Pons (tissue), 1 donor: ENCODE results near the gene OR6S1.

Experiments used
- DNase-seq: peaks from one replicate; pipeline ENCODE4 v3.0.0-alpha.2; 2016; ENCODE audit warnings: low spot score

Gene OR6S1, protein sequence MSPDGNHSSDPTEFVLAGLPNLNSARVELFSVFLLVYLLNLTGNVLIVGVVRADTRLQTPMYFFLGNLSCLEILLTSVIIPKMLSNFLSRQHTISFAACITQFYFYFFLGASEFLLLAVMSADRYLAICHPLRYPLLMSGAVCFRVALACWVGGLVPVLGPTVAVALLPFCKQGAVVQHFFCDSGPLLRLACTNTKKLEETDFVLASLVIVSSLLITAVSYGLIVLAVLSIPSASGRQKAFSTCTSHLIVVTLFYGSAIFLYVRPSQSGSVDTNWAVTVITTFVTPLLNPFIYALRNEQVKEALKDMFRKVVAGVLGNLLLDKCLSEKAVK

DNA sequence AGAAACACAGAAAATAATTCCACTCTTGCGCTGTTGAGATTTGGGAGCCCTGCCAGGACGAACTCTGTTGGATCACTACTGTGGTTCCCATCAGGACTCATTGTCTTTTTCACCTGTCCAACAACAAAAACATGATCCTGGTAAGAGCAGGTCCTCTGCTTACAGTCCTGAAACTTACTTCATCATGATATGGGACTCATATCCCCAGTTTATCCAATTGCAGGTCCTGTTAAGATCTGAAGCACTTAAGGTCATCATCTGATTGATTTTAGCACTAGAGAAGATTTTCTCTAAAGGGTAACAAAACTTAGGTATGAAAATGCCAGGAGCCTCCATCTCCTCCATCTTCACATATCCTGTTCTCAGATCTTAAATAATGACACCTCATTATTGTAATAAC lies at the start of gene OR6S1:
Gene OR6S1, minus strand, starts transcription at position 101 of the 400 bp plus-strand sequence. Its CDS starts 0 bp downstream, at position 101.
- no peak for DNase-seq

DNA sequence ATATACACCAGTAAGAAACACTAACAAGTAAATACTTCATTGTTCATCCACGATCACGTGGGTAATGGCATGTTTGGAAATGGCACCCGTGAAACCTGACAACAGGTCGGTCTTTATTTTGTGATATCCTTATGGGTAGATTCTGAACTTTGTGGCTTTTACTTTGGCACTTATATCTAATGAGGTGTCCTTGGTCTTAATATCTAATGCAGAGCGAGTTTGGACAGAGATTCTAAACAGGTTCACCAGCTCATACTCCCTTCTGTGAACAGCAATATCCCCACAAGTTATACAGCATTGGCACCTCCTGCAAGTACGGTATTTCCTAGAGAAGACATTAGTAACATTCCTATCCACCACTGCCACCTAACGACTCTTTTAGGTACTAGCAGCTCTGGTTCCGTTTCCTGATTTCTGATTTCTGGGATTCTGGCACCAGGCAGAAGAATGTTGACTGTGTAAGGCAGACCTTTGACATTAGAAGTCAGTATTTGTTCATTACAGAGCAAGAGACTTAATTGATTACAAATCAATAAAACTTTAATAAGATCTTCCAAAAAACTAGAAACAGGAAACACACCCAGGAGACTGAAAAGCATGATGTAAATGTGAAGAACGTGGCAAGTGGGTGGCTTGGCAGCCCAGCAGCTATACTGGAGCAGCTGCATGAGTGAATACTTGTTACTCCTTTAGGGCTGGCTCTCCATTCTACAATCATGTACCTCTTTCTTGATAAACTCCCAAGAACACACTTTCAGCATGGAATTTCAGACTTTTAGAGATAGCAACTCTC lies 49.6 kb upstream of the OR6S1 start:
- peak; percentile 90 for DNase-seq

DNA sequence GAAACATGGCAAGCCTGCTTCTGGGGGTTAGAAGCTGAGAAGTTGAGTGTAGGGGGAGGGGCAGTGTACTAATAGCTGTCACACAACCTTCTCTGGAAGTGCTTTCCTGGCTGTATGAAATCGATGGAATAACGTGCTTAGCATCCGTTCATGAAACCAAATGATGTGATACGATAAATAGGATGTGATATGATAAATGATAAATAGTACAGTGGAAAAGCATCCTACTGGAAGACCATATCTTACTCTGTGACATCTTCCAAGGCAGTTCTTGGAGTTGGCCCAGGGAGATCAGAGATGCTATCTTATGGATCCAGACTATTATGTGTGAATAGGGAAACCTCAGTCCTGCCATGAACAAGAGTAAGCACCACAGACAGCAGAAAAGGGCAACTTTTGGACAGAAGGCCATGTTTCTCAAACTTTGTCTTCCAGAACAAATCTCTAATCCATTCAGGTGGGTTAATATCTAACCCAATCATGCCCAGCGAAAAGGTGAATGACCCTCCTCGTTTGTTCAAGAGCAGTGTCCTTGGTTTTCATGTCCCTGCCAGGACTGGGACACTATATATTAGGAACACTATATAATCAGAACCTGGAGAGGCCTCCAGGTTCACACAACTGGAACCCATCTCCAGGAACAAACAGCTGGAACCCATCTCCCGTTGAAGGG lies 46.8 kb upstream of the OR6S1 start, which contains the start of gene ANG:
Gene ANG, plus strand, starts transcription at position 598 of the 673 bp plus-strand sequence. CDS start 4,801 bp downstream, outside the sequence.
- no peak for DNase-seq

DNA sequence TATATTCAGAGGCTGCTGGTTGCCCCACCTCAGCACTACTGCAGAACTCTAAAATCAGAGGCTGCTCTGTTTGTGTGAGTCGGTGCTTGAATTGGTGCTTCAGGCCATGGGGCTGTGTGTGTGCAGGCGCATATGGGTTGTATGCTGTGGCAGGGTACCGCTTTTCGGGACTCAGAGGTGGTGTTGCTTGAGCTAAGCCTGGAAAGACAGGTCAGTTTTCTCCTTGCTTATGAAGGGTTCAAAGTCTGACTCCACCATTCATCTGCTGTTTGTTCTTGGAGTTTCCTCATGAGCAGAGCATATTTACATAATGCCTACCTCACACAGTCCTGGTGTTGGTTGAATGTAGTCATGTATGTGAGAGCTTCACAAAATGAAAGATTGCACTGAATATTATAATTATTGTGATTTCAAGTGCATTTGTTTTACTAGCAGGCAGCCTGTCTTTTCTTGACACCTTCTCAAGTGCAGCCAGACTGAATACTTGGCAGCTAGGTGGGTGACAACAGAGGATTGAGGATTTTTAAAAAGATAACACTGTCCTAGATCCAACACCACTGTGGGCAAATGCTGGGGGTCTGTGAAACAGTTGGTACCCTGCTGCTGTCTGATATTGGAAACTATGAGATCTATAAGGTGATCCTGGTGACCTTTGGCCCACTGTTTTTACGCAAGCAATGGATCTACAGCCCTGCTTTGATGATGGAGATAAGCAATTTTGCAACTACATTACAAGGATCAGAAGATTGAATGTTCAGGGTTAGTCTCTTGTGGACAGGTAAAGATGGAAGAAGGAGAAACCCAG lies 46.1 kb upstream of the OR6S1 start:
- no peak for DNase-seq

DNA sequence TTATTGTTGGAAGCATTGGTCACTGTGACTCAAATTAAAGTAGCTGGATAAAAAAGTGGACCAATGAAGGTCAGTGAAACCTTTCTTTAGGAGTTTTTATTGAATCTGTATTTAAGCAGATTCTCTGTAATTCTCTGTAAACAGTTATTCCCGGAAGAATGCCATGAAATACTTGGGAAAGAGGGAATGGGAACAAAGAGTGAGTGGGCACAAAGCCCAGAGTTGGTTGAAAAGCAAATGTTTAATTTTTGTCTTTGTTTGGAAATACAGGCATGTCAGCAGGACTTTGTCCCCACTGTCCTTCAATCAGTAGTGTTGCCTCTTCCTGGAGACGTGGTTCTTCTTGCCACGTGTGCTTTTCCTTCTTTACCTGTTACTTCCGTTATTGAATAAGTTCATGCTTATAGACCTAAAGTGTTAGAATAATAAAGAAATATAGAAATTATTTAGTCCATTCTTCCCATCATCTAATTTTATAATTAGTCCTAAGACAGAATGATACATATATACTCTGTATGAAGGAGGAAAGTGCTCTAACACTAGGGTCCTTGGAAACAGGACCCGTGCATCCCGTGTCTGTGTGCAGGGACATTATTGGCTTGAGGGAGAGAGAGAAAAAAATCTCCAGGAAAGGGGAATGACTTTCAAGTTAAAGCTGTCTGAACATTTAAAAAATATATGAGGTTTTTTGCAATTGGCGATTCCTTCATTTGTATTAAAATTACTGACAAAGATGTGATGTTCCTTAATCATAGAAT lies 45.1 kb upstream of the OR6S1 start:
- no peak for DNase-seq

DNA sequence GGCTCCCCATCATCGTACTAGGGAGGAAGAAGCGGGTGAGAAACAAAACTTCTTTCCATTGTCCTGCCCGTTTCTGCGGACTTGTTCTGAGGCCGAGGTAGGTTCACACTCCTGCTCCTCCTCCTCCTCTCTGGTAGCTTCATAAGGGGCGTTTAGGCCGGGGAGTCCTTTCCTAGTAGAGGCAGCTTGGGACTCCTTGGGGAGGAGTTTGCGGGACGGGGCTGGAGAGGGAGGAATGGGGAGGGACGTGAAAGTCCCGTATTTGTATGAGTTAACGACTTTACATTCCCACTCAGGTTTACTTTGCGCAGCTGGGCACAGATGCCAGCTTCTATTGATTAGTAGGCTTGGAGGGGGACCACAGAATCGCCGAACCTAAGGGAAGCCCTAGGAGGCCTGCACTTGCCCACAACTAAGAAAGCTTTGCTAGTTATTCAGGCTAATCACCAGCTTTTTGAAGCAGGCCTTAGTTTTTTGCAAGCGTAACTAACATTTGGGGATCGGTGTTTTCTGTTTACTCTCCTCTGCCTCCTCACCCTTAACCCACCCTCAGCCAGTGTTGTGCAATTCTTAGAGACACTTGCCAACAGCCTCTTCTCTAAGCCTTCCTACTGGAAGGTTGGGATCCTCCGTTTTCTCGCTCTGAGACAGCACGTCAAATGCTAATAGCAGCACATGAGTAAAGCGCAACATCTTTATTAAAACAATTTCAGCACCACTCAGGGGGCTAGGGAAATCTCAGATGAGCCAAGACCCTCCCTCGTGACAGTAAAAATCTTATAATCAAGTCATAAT lies 43.4 kb upstream of the OR6S1 start:
- peak; percentile 41 for DNase-seq

DNA sequence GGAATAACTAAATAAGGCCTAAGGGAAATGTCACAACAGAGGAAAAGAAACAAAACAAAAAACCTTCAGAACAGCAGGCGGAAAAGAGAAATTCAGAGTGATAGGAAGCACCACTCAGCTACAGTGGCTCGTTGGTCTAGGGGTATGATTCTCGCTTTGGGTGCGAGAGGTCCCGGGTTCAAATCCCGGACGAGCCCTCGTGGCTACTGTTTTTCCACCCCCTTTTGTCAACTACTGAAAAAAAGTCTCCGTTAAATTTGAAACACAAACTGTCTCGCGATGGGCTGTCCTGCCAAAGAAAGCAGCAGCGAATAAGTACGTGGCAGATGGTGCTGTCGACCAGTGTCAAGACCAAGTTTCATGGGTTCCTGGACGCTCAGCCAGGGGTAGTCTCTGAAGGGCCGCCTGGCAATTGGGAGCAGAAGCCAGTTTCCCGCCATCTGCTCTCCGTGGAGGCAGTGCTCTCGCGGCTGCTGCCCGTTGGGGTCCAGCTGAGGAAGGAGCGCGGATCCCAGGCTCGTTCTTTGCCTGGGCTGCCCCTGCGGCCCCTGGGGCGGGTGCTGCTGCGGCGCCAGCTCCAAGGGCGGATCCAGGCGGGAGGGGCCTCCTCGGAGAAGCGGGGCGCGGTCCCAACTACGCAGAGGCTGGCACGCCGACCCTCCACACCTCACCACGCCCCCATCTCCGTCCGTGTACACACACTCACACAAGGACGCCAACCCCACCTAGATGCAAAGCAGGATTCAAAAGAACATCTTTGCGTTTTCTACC lies 42.6 kb upstream of the OR6S1 start, which contains the start of gene RNASE4:
Gene RNASE4, plus strand, starts transcription at position 670 of the 771 bp plus-strand sequence. CDS start 14,812 bp downstream, outside the sequence.
- peak; percentile 90 for DNase-seq

DNA sequence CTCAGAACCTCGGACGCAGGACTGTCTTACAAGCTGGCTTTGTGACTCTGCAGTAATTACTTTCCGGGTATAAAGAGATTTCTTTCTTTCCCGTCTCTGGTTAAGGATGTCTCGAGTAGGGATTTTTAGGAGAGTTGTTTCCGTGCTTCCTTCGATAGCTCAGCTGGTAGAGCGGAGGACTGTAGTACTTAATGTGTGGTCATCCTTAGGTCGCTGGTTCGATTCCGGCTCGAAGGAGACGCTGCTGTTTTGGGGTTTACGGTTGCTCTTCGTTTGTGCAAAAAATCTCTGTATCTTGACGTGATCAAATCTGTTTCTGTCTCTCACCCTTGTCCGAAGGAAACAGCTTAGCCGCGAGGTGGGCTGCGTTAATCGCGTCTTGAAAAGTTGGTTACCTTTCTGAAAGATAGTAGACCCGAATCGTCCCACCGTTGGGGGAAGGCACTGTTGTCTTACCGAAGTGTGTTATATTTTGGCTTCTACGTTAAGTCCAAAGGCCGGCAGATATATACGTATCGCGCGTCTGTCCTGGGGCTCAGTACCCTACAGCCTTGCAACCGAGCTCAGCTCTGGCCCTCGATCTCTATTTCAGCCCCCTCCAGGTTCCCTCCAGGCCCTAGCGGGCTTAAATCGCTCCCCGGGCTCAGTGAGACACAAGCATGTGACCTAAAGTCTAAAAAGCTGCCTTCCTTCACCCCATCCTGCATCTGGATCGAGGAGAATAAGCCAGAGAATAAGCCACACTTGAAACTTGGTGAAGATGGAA lies 41.8 kb upstream of the OR6S1 start:
- DNase-seq: peak; percentile 96

DNA sequence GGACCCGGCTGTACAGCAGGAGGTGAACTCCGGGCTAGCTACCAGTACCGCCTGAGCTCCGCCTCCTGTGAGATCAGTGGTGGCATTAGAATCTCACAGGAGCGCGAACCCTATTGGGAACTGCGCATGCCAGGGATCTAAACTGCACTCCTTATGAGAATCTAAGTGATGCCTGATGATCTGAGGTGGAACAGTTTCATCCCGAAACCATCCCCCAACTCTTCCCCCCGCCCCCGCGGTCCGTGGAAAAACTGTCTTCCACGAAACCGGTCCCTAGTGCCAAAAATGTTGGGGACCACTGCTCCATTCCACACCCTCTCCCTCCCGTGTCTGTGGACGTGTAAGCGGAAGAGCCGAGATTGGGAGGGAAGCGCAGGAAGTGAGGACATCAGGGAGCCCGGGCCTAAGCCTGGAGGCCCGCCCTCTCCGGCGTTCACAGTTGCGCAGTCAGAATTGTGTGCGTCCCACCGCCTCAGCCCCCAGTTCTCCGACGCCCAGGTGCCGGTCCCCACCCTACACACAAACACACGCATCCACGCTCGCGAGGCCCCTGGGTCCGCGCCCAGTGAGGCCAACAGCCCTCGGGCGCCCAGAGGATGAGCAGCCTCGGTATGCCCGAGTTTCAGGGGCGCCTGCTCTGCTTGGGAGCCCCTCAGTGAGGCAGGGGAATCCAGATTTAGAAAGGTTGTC lies 41.1 kb upstream of the OR6S1 start:
- DNase-seq: peak; percentile 98

DNA sequence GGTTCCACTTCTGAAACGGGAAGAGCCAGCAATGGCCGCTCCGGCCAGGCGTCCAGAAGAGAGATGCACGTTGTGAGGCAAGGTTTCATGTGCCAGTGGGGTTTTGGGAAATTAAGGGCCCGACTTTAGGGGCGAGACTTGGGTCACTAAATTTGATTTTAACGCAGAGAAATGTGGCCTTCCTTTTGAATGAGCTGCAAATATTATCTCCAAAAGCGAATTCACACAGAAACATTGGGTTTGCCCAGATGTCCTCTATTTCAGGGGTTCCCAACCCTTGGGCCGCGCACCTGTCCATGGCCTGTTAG lies 40.6 kb upstream of the OR6S1 start:
- DNase-seq: peak; percentile 75

DNA sequence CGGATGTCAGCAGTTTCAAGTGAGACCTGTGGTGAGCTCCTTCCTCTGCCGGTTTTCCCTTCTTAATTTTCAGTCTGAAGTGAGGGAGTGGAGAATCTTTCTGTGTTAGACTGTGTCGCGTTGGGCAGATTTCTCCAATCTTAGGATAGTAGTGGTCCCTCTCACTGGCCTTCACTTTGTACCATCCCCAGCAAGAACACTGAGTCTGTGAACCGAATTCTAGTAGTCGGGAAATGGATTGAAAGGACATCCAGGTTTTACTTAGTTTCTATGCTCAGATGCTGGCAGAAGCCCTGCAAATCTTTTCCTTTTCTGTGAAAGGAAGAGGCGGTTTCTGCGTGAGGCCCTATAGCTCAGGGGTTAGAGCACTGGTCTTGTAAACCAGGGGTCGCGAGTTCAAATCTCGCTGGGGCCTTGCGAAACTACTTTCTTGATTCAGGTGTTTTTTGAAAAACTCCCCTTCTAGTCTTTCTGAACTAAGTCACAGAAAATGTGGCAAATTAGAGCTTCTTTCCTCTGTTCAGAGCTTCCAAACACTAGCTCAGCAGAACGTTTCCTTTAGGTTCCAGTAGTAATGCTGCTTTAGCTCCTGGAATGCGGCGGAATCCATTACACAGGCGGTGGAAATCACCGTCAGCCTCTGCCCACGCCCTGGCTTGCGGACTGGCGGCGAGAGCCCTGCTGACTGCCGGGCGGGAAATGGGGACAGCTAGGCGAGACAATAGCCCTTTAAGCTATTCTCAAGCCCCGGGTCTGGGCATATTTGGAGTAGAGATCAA lies 40.0 kb upstream of the OR6S1 start:
- DNase-seq: peak; percentile 89

DNA sequence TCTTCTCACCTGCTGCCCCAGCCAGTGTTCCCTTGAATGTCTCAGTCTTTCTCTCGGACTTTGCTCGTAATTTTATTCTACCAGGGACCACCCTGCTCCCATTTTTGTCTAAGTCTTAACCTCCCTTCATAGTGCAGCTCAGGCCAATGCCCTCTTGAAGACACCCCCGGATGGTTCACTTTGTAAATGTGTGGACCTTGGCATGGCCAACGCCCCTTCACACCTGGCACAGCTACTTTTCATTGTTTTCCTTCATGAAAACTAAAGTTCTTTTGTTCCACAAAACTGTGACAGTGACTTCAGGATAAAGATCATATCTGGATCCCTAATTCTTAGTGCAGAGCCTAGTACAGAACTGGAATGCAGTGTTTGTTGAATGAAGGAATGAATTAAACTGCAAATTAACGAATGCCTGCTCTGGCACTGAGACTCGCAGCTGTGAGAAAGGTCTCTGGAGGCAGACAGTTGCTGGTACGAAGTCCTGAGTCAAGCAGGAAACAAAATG lies 39.4 kb upstream of the OR6S1 start:
- no peak for DNase-seq

DNA sequence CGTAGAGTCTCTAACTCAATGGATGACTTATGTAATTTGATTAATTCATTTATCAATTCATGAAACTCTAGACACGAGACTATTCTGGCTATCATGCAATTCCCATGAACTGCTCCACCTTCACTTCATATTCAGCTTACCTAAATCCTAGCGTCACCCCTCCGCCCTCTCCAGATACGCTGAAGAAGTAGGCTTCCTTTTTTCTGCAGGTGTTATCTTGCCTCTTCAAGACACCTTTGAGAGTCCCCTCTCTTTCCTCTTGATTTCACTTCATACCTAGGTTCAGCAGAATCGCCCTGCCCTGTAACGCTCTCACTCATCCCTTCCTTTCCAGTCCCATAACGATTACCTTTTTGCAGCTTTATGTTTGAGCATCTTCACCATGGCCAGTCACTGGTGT lies 38.9 kb upstream of the OR6S1 start:
- no peak for DNase-seq

DNA sequence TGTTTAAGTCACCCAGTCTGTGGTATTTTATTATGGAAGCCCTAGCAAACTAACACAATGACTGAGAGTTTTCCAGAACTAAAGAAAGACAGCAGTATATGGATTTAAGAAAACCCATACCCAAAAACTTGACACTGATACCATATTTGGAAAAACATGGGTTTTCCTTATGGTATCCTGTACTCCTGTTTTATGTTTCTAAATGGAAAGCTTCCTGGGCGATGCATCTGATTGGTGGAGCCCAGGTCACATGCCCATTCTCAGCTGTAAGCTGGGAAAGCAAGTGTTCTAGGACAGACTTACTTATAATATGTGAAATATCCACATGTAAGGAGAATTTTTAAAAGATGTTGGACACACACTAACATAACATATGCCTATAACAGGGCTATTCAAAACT lies 38.4 kb upstream of the OR6S1 start:
- DNase-seq: peak; percentile 62

DNA sequence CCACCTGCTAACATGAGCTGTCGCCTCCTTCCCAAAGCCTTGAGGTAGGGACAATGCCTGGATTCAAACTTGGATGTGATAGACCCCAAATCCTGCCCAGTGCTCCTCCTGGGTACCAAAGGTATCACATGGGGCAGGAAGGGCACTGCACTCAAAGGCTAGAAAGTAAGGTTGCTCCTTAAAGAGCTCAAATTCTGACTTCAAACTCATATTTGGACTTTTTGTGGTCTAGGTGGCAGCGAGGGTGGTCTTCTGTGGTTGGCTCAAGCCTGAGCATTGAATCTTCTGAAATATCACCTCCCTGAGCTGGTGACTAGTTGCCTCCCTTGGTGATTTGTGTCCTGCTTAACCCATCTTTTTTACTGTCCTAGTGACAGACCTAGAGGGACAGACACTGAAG lies 34.6 kb upstream of the OR6S1 start:
- no peak for DNase-seq

DNA sequence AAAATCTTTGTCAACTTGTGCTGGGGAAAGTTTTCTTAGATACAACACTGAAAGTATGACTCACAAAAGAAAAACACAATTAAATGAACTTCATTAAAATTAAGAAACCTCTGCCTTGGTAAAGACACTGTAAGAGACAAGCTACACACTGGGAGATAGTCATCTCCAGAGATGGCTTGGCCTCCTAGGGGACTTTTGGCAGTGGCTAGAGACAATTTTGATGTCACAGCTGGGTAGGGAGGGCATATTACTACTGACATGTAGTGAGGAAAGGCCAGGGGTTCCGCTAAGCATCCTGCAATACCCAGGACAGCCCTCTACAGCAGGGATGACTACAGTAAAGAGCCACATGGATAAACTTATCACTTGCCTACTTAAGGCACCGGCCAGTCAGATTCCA lies 34.2 kb upstream of the OR6S1 start:
- no peak for DNase-seq
